Measurements from ENCODE around the gene REP15. TPM values are rescaled to one million over a fixed set of nuclear protein-coding genes. Genes with fewer than 3 reads are reported as not detected.

Gene REP15
- total RNA-seq, 1 experiment from 2014 or later, result 1.3 TPM

DNA sequence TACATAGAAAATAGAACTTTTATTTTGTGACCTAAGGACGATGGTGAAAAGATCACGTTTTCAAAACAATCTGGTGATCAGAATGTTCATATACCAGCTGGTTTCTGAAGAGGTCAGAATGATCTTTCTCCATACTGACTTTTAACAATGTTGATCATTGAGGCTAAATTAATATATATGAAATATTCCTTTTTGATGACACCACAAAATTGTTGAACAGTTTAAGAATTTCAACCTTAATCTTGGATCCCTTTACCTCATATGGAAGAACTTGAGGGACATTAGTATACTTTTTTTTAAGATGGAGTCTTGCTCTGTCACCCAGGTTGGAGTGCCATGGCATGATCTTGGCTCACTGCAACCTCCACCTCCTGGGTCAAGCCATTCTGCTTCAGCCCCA is 2.8 kb upstream of the REP15 start:
- Mint-ChIP-seq H3K9me3 (no peaks in the 10 kb centered on the region), H3K4me1 (no peaks in the 10 kb centered on the region), H3K36me3 (ENCODE audit: insufficient read depth in 1 of 3, low read depth in 3 of 3) (peaks cover 0 to 28% (median 17%) of the 10 kb centered on the region in 3 experiments; a peak in 5 of 7 replicates), H3K4me3 (no peak overlapping the region), H3K27me3 (ENCODE audit: low read depth) (no peaks in the 10 kb centered on the region), H3K27ac (no peak overlapping the region)
- Histone ChIP-seq H3T11ph (ENCODE audit: low read length) (no peak overlapping the region), H2BK12ac (ENCODE audit: insufficient read length, low read depth, low read length) (no peak overlapping the region), H3K56ac (ENCODE audit: insufficient read length, low read depth, low read length) (no peak overlapping the region), H4K91ac (ENCODE audit: insufficient read length, low read depth, low read length) (no peak overlapping the region), H4K5ac (ENCODE audit: insufficient read length, low read depth, low read length) (no peak overlapping the region), H3K79me2 (ENCODE audit: insufficient read depth, low read length) (no peaks in the 10 kb centered on the region), H2BK20ac (ENCODE audit: low read depth, low read length, poor library complexity, severe bottlenecking) (no peak overlapping the region), H3K4me1 (ENCODE audit: insufficient read depth, low read length) (no peaks in the 10 kb centered on the region), H2AK5ac (ENCODE audit: insufficient read length, low read length) (no peak overlapping the region), H2BK15ac (ENCODE audit: low read depth, low read length) (no peak overlapping the region), H3K27me3 (ENCODE audit: insufficient read depth, low read length) (no peaks in the 10 kb centered on the region), H3K4ac (ENCODE audit: low read depth, low read length) (no peak overlapping the region), H2AFZ (ENCODE audit: low read length) (no peak overlapping the region), H3K27ac (ENCODE audit: insufficient read length, low read depth, low read length) (no peak overlapping the region), H3K18ac (ENCODE audit: insufficient read length, low read depth, low read length) (no peak overlapping the region), H3K9ac (ENCODE audit: extremely low read depth, insufficient read length, low read length) (no peak overlapping the region), H3K9me3 (ENCODE audit: control insufficient read depth, low read depth, low read length) (no peaks in the 10 kb centered on the region), H3K23me2 (ENCODE audit: insufficient read length, low read depth, low read length, poor library complexity, severe bottlenecking) (no peaks in the 10 kb centered on the region), H4K8ac (replicated peaks; ENCODE audit: insufficient read length, low read depth, low read length) (no peak overlapping the region), H3K79me1 (ENCODE audit: insufficient read depth, low read depth, low read length, poor library complexity, severe bottlenecking) (no peaks in the 10 kb centered on the region), H3K4me2 (ENCODE audit: insufficient read depth, insufficient read length, low read length) (no peak overlapping the region), H3K23ac (ENCODE audit: insufficient read length, low read depth, low read length) (no peak overlapping the region), H3K14ac (ENCODE audit: insufficient read depth, low read length) (no peak overlapping the region), H4K20me1 (ENCODE audit: control insufficient read depth, insufficient read depth, insufficient read length) (no peaks in the 10 kb centered on the region), H2BK5ac (ENCODE audit: insufficient read length, low read length) (no peak overlapping the region), H2BK120ac (ENCODE audit: low read depth, low read length, poor library complexity, severe bottlenecking) (no peak overlapping the region)
- no CpG with 5 or more reads among the region's 2 CpGs for WGBS (ENCODE audit: extremely low coverage, insufficient read length, low lambda C conversion rate)
- TF ChIP-seq, protein P1, sequence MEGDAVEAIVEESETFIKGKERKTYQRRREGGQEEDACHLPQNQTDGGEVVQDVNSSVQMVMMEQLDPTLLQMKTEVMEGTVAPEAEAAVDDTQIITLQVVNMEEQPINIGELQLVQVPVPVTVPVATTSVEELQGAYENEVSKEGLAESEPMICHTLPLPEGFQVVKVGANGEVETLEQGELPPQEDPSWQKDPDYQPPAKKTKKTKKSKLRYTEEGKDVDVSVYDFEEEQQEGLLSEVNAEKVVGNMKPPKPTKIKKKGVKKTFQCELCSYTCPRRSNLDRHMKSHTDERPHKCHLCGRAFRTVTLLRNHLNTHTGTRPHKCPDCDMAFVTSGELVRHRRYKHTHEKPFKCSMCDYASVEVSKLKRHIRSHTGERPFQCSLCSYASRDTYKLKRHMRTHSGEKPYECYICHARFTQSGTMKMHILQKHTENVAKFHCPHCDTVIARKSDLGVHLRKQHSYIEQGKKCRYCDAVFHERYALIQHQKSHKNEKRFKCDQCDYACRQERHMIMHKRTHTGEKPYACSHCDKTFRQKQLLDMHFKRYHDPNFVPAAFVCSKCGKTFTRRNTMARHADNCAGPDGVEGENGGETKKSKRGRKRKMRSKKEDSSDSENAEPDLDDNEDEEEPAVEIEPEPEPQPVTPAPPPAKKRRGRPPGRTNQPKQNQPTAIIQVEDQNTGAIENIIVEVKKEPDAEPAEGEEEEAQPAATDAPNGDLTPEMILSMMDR (conservative IDR thresholded peaks at IDR 0.05), result no peak
- DNase-seq, result no peak
